PFSK-1 (cell line): ENCODE measurements around the gene TDRD6.

Source experiments
- FOXP2 ChIP-seq: optimal IDR thresholded peaks from 2 replicates; pipeline ENCODE3; 2011; ENCODE audit warnings: borderline replicate concordance, control low read depth, inconsistent platforms; ENCODE audit not compliant: insufficient read depth; ENCODE audit errors: extremely low read length, extremely low read depth
- POLR2AphosphoS5 ChIP-seq: IDR thresholded peaks from 2 replicates; pipeline ENCODE4 v1.6.1; 2012; ENCODE audit warnings: low read depth, mild to moderate bottlenecking, control low read depth, low read length, moderate library complexity
- SIN3A ChIP-seq: IDR thresholded peaks from 2 replicates; pipeline ENCODE4 v1.6.1; 2012; ENCODE audit warnings: mild to moderate bottlenecking, low read length, moderate library complexity, borderline replicate concordance; ENCODE audit not compliant: insufficient read depth
- TAF1 ChIP-seq: IDR thresholded peaks from 2 replicates; pipeline ENCODE4 v1.6.1; 2012; ENCODE audit warnings: low read length, control low read depth, borderline replicate concordance; ENCODE audit not compliant: insufficient read depth
- TF ChIP-seq, protein P1 (sequence below), 2 experiments: IDR thresholded peaks; 2 replicates each; pipeline versions ENCODE4 v1.6.1 to v1.8.0; 2011 to 2012; ENCODE audit warnings: low read depth in 2 of 2, low read length in 2 of 2, control low read depth in 1 of 2, inconsistent platforms in 1 of 2, mild to moderate bottlenecking in 1 of 2, moderate library complexity in 1 of 2; ENCODE audit not compliant: insufficient read depth in 1 of 2

TDRD6 gene

DNA sequence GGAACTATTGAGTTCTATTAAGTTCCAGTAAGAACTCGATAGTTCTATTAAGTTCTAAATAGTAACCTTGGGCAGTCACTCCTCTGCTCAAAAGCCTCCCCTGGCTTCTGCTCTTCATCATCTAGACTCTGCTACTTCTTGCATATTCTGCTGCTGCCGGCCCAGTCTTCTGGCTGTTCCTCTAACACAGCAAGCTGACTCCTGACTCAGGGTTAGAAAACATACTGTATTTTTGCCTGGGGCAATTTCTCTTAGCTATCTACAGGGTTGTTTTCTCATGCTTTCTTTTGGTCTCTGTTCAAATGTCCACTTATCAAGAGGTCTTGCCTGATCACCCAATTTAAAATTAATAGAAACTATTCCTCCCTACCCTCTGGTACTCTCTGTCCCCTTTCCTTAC lies 20.3 kb upstream of the TDRD6 start:
- TF ChIP-seq TAF1 (no peak), POLR2AphosphoS5 (no peak), SIN3A (no peak), FOXP2 (no peak)
- TF ChIP-seq, protein P1, sequence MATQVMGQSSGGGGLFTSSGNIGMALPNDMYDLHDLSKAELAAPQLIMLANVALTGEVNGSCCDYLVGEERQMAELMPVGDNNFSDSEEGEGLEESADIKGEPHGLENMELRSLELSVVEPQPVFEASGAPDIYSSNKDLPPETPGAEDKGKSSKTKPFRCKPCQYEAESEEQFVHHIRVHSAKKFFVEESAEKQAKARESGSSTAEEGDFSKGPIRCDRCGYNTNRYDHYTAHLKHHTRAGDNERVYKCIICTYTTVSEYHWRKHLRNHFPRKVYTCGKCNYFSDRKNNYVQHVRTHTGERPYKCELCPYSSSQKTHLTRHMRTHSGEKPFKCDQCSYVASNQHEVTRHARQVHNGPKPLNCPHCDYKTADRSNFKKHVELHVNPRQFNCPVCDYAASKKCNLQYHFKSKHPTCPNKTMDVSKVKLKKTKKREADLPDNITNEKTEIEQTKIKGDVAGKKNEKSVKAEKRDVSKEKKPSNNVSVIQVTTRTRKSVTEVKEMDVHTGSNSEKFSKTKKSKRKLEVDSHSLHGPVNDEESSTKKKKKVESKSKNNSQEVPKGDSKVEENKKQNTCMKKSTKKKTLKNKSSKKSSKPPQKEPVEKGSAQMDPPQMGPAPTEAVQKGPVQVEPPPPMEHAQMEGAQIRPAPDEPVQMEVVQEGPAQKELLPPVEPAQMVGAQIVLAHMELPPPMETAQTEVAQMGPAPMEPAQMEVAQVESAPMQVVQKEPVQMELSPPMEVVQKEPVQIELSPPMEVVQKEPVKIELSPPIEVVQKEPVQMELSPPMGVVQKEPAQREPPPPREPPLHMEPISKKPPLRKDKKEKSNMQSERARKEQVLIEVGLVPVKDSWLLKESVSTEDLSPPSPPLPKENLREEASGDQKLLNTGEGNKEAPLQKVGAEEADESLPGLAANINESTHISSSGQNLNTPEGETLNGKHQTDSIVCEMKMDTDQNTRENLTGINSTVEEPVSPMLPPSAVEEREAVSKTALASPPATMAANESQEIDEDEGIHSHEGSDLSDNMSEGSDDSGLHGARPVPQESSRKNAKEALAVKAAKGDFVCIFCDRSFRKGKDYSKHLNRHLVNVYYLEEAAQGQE (IDR thresholded peaks at IDR 0.05; ENCODE audit: insufficient read depth in 1 of 2, low read depth in 2 of 2, low read length in 2 of 2) = no peak

DNA sequence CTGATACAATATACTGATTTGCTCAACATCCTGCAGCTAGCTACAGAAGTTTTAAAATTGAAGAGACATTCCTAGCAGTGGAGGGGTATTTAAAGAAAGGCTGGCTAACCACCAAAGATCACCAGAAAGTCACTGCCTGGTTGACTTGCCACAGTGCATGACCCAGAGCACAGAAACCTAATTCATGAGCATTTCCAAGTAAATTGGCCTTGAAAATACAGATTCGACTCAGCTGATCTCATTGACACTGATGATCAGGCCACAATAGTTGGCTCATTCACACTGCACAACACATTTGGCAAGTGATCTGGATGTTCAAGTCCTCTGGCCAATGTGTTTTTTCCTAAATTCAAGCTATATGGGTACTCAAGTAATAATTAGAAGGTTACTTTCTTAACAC lies 13.3 kb upstream of the TDRD6 start:
- TF ChIP-seq TAF1 (no peak), SIN3A (no peak), FOXP2 (no peak), POLR2AphosphoS5 (no peak)
- TF ChIP-seq, protein P1 (IDR thresholded peaks at IDR 0.05; ENCODE audit: insufficient read depth in 1 of 2, low read depth in 2 of 2, low read length in 2 of 2) = no peak

DNA sequence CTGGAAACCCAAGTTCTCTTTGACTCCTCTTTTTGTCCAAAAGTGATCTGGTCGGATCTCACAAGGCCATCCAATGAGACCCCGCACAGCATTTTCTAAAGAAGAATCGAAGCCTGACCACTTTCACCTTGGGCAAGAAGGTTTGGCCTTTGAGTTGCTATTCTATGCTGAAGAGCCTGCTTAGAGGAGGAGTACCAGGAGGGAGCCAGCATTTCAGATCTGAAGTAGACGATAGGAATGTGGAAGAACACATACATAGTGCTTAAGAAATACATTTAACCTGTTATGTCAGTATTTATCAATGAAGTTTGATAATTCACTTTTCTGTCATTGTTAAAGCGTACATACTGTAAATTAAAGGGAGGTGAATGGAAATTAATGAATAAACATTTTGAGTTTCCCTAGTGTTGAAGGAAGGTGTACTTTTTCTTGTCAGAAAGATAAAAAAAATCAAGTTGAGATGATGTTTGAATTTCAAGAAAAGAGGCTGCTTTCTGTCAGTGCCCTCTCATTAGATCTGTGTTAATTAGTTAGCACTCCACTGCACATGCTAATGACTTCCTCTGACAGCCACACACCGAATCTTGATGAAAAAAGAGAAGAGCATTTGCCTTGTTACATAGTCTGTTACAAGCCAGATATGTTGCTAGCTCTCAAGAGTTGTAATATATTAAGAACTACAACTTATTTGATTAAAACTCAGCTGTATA lies 10.9 kb upstream of the TDRD6 start:
- TF ChIP-seq SIN3A = no peak
- TF ChIP-seq, protein P1 (IDR thresholded peaks at IDR 0.05; ENCODE audit: insufficient read depth in 1 of 2, low read depth in 2 of 2, low read length in 2 of 2) = no peak

DNA sequence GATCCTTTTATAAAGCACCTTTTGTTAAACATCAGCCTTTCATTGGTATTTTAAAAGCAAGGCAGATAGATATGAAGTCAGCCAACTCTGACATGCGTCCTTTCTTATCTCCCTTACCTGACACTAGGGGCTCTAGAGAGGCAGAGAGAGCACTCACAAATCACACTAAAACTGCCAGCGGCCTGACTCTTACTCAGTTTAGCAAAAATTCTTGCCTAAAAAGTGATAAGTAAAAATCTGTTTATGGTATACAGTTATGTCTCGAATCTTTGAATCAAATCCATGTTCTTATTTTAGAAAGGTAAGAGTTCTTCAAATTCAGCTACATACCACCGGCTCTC lies 10.4 kb upstream of the TDRD6 start:
- TF ChIP-seq FOXP2 (no peak), POLR2AphosphoS5 (no peak)

DNA sequence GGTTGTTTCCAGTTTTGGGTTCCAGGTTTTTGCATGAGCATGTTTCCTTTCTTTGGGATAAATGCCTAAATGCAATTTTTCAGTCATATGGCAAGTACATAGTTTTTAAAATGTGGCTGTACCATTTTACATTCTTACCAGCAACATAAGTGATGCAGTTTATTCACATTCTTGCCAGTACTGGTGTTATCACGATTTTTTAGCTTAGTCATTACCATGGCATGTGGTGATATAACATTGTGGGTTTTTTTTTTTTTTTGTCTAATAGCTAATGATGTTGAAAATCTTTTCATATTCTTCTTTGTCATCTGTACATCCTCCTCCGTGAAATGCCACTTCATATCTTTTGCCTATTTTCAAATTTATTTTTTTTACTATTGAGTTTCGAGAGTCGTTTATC lies 2.9 kb upstream of the TDRD6 start:
- TF ChIP-seq FOXP2 = no peak
- no peak for TF ChIP-seq TAF1
- TF ChIP-seq, protein P1 (IDR thresholded peaks at IDR 0.05; ENCODE audit: insufficient read depth in 1 of 2, low read depth in 2 of 2, low read length in 2 of 2) = no peak
- no peak for TF ChIP-seq SIN3A
- TF ChIP-seq POLR2AphosphoS5 = no peak
